PC-9 (cell line): ENCODE results near the gene KIF16B. TPM values are rescaled to one million over a fixed set of nuclear protein-coding genes. Genes with fewer than 3 reads are reported as not detected.

Experiments used
- BruUV-seq: library from RNA; stranded (reverse); fragments of 400-500 nt; replicated peaks from 2 replicates; lab custom pipeline; 2021; lab: Mats Ljungman, UMichigan
- CTCF ChIA-PET: fragments of 300-600 bp; sonication (Branson Sonifier 250); formaldehyde crosslinking; loops from one replicate; lab custom pipeline; 2022; ENCODE audit warnings: antibody characterized with exemption; lab: Charles Lee
- POLR2A ChIA-PET: fragments of 300-600 bp; sonication (Branson Sonifier 250); formaldehyde crosslinking; loops from one replicate; lab custom pipeline; 2022; ENCODE audit warnings: antibody characterized with exemption; ENCODE audit not compliant: unreplicated experiment; lab: Charles Lee
- DNase-seq, 2 experiments: peaks; one replicate each; pipeline versions ENCODE4 v3.0.0 to v3.0.0-alpha.2; 2015 to 2022; ENCODE audit warnings: mixed read lengths in 1 of 2
- H2AFZ ChIP-seq: fragments of 200-600 bp; sonication (generic); 2 replicates; pipeline ENCODE4 v1.8.1; 2017; ENCODE audit warnings: antibody characterized with exemption
- H3F3A ChIP-seq: fragments of 200-600 bp; sonication (generic); 2 replicates; pipeline ENCODE4 v1.8.1; 2017; ENCODE audit warnings: antibody characterized with exemption, mild to moderate bottlenecking, low read depth; ENCODE audit not compliant: insufficient read depth
- H3K27ac ChIP-seq: fragments of 200-600 bp; sonication (generic); 2 replicates; pipeline ENCODE4 v1.6.1; 2016; ENCODE audit warnings: mixed run types
- H3K27me3 ChIP-seq: fragments of 200-600 bp; sonication (generic); 2 replicates; pipeline ENCODE4 v1.6.1; 2016; ENCODE audit warnings: low read depth, mixed run types; ENCODE audit not compliant: insufficient read depth
- H3K36me3 ChIP-seq: fragments of 200-600 bp; sonication (generic); 2 replicates; pipeline ENCODE4 v1.6.1; 2016; ENCODE audit warnings: low read depth, mixed run types
- H3K4me1 ChIP-seq: fragments of 200-600 bp; sonication (generic); replicated peaks from 2 replicates; pipeline ENCODE4 v1.6.1; 2016; ENCODE audit warnings: mixed run types; ENCODE audit not compliant: insufficient read depth
- H3K4me2 ChIP-seq: fragments of 200-600 bp; sonication (generic); 2 replicates; pipeline ENCODE4 v1.6.1; 2017; ENCODE audit warnings: mixed run types
- H3K4me3 ChIP-seq: fragments of 200-600 bp; sonication (generic); 2 replicates; pipeline ENCODE4 v1.6.1; 2016; ENCODE audit warnings: mixed run types
- H3K79me2 ChIP-seq: fragments of 200-600 bp; sonication (generic); 2 replicates; pipeline ENCODE4 v1.6.1; 2017; ENCODE audit warnings: low read depth, mixed run types
- H3K9me2 ChIP-seq: fragments of 200-600 bp; sonication (generic); 2 replicates; pipeline ENCODE4 v1.8.1; 2017; ENCODE audit warnings: mild to moderate bottlenecking; ENCODE audit not compliant: insufficient read depth
- H3K9me3 ChIP-seq: fragments of 200-600 bp; sonication (generic); 2 replicates; pipeline ENCODE4 v1.8.1; 2016; ENCODE audit warnings: low read depth; ENCODE audit not compliant: insufficient read depth
- H4K20me1 ChIP-seq: fragments of 200-600 bp; sonication (generic); 2 replicates; pipeline ENCODE4 v1.8.1; 2017; ENCODE audit not compliant: insufficient read depth
- CTCF ChIP-seq: fragments of 200-600 bp; sonication (generic); conservative IDR thresholded peaks from 2 replicates; pipeline ENCODE4 v1.6.1; 2017; ENCODE audit warnings: mixed run types, antibody characterized with exemption, mild to moderate bottlenecking, moderate library complexity
- EZH2 ChIP-seq: fragments of 200-600 bp; sonication (generic); IDR thresholded peaks from 2 replicates; pipeline ENCODE4 v1.8.0; 2017; ENCODE audit warnings: antibody characterized with exemption, low read depth
- intact Hi-C: fragments of 100-400 bp; cut with micrococcal nuclease; formaldehyde crosslinking; loops from one replicate; pipeline ENCODE4 v1.10.0; 2022; ENCODE audit not compliant: unreplicated experiment
- total RNA-seq: library from RNA; stranded (reverse); gene quantifications from 2 replicates; pipeline ENCODE4 v1.2.3, GENCODE V29; 2021

Gene KIF16B
- total RNA-seq, 1 experiment from 2014 or later, result 17.6 TPM

- H3K27ac ChIP-seq, result no peak overlapping the region
- no peaks in the 10 kb centered on the region for H3K4me1 ChIP-seq
- POLR2A ChIA-PET, result no interaction called here
- no peaks in the 10 kb centered on the region for H3K9me2 ChIP-seq
- H3K4me2 ChIP-seq, result no peak overlapping the region
- H4K20me1 ChIP-seq, result no peaks in the 10 kb centered on the region
- CTCF ChIA-PET, result no interaction called here
- no peaks in the 10 kb centered on the region for H3F3A ChIP-seq
- H3K27me3 ChIP-seq, result no peaks in the 10 kb centered on the region
- DNase-seq, result no peak
- no peak overlapping the region for H3K4me3 ChIP-seq
- no TSS peak for BruUV-seq
- no peaks in the 10 kb centered on the region for H3K79me2 ChIP-seq
- H2AFZ ChIP-seq, result no peak overlapping the region
- H3K36me3 ChIP-seq, result no peaks in the 10 kb centered on the region
- intact Hi-C loops, result no loop called here
- TF ChIP-seq EZH2, result no peak
- TF ChIP-seq CTCF, result no peak
- no peaks in the 10 kb centered on the region; the same call in 1 of the 2 replicates for H3K9me3 ChIP-seq
Observed at GRCh38 chr20:16620961-16621360, 47.7 kb upstream of the KIF16B start.

GRCh38 chr20:16619953-16620352 lies 46.7 kb upstream of the KIF16B start:
- intact Hi-C loops, result no loop called here
- H3K27me3 ChIP-seq, result no peaks in the 10 kb centered on the region
- no peaks in the 10 kb centered on the region for H3K36me3 ChIP-seq
- H3K4me1 ChIP-seq, result peaks cover 9% of the 10 kb centered on the region
- no peak overlapping the region for H3K27ac ChIP-seq
- H3F3A ChIP-seq, result no peaks in the 10 kb centered on the region
- TF ChIP-seq CTCF (no peak), EZH2 (no peak)
- CTCF ChIA-PET, result no interaction called here
- H4K20me1 ChIP-seq, result no peaks in the 10 kb centered on the region
- H3K4me2 ChIP-seq, result no peak overlapping the region
- BruUV-seq, result no TSS peak
- H3K79me2 ChIP-seq, result no peaks in the 10 kb centered on the region
- H3K9me3 ChIP-seq, result no peaks in the 10 kb centered on the region; the same call in 1 of the 2 replicates
- H2AFZ ChIP-seq, result no peak overlapping the region
- POLR2A ChIA-PET, result no interaction called here
- no peak overlapping the region for H3K4me3 ChIP-seq
- H3K9me2 ChIP-seq, result no peaks in the 10 kb centered on the region
- no peak for DNase-seq

GRCh38 chr20:16617056-16617455 lies 43.8 kb upstream of the KIF16B start:
- H3K36me3 ChIP-seq, result no peaks in the 10 kb centered on the region
- intact Hi-C loops, result no loop called here
- H3F3A ChIP-seq, result no peaks in the 10 kb centered on the region
- no peak overlapping the region for H2AFZ ChIP-seq
- no peak overlapping the region for H3K4me3 ChIP-seq
- POLR2A ChIA-PET, result no interaction called here
- no peak for TF ChIP-seq EZH2
- TF ChIP-seq CTCF, result no peak
- H3K9me3 ChIP-seq, result no peaks in the 10 kb centered on the region; the same call in 1 of the 2 replicates
- H3K9me2 ChIP-seq, result no peaks in the 10 kb centered on the region
- DNase-seq, result no peak
- H3K79me2 ChIP-seq, result no peaks in the 10 kb centered on the region
- H3K4me2 ChIP-seq, result no peak overlapping the region
- no peaks in the 10 kb centered on the region for H4K20me1 ChIP-seq
- no peak overlapping the region for H3K27ac ChIP-seq
- BruUV-seq, result no TSS peak
- CTCF ChIA-PET, result no interaction called here
- H3K27me3 ChIP-seq, result no peaks in the 10 kb centered on the region
- peaks cover 10% of the 10 kb centered on the region for H3K4me1 ChIP-seq
